Rectal smooth muscle tissue (tissue), 1 donor: ENCODE measurements around the gene NAB2.

Experiments
- H3K27ac ChIP-seq: one replicate; pipeline ENCODE4 v1.7.0; 2013; ENCODE audit warnings: low read depth, low read length, inconsistent platforms
- H3K27me3 ChIP-seq: one replicate; pipeline ENCODE4 v1.7.0; 2013; ENCODE audit warnings: low read length; ENCODE audit not compliant: control insufficient read depth, insufficient read depth
- H3K36me3 ChIP-seq: one replicate; pipeline ENCODE4 v1.7.0; 2013; ENCODE audit warnings: low read length; ENCODE audit not compliant: control insufficient read depth, insufficient read depth
- H3K4me1 ChIP-seq: one replicate; pipeline ENCODE4 v1.7.0; 2013; ENCODE audit warnings: low read length; ENCODE audit not compliant: control insufficient read depth, insufficient read depth
- H3K4me3 ChIP-seq: one replicate; pipeline ENCODE4 v1.7.0; 2013; ENCODE audit warnings: low read length
- H3K9ac ChIP-seq: one replicate; pipeline ENCODE4 v1.7.0; 2013; ENCODE audit warnings: low read length

The NAB2 gene

DNA sequence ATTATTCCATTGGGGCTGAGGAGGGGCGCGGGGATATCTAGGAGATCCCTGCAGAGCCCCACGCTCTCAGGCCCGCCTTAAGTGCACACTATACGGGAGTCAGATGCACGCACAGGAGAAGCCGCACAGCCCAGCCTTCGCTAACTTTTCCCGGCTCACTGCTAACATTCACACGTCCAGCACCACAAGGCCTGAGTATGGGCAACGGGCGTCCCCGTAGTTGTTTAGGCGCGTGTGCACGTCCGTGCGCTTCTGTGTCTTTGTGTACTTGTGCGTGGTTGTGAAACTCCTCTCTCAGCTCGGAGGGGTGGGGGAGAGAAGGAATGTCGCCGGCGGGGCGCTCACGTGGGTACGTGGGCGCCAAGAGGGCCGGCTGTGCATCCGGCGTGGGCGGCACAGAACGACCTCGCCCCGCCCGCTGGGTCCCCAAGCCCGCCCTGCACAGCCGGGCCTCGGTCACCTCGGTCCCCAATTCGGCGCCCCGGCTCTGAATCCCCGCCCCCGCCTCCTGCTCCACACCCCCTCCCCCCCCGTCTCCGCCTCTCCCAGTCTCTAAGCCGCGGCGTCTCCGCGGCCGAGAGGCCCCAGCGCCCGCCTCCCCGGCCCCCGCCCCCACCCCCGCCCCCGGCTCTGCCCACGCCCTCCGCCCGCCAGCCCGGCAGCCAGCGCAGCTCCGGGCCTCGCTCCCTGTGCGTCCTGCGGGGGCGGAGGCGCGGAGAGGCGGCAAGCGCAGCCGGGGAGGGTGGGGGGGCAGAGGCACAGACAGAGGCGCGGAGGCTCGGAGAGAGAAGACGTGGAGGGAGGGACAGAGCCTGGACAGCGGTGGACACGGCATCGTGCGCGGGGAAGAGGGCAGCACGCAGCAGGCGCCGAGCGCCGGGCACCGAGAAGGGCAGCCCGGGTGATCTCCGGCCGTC, at the start of gene NAB2:
NAB2 (plus strand) TSS at position 761 of the 917 bp plus-strand sequence. CDS start 158 bp downstream, outside the sequence.
- peaks cover 39% of the 10 kb centered on the region for H3K4me1 ChIP-seq

DNA sequence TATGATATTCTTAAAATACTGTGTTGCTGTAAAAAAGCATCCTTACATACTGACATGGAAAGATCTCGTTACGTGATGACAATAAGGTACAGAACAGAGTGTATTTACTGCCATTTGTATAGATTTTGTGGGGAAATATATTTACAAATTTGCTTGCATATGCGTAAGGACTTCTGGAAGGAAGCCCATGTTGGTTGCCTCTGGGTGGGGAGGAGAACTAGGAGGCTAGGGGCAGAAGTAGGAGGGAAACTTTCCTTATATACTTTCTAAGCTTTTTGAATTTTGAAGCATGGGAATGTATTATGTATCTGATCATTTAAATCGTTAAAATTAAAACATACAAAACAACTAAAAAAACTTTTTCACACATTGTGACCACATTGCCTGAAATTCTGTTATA, 48.7 kb upstream of the NAB2 start:
- Histone ChIP-seq H3K36me3 (no peaks in the 10 kb centered on the region), H3K27ac (no peak overlapping the region), H3K4me1 (no peaks in the 10 kb centered on the region), H3K27me3 (no peaks in the 10 kb centered on the region), H3K4me3 (no peak overlapping the region), H3K9ac (no peak overlapping the region)

More for the DNA sequence above, at the start of gene NAB2:
- H3K36me3 ChIP-seq = peaks cover 19% of the 10 kb centered on the region
- H3K9ac ChIP-seq = peak within 1 kb of the TSS; percentile 60
- H3K27me3 ChIP-seq = no peaks in the 10 kb centered on the region
- peak within 1 kb of the TSS; percentile 77 for H3K4me3 ChIP-seq
- H3K27ac ChIP-seq = peak within 1 kb of the TSS; percentile 99

DNA sequence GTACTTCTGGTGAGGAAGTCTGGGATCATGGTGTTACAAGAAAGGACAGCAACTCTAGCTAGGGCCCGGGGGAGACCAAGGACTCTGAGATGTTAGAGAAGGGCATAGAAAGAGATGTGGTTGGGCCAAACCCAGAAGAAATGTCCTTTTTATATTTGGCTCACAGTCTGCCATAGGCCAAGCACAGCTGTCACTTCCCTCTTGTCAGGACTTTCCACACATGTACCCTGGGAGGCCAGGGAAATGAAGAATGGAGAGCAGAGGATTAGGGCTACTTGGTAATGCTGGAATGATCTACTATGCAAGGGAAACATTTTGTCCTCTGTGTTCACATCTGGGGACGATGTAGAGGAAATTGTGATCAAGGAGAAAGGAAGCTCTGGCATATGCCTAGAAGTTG, 48.2 kb upstream of the NAB2 start:
- H3K27ac ChIP-seq = no peak overlapping the region
- no peak overlapping the region for H3K9ac ChIP-seq
- H3K27me3 ChIP-seq = no peaks in the 10 kb centered on the region
- no peak overlapping the region for H3K4me3 ChIP-seq
- no peaks in the 10 kb centered on the region for H3K4me1 ChIP-seq
- no peaks in the 10 kb centered on the region for H3K36me3 ChIP-seq

DNA sequence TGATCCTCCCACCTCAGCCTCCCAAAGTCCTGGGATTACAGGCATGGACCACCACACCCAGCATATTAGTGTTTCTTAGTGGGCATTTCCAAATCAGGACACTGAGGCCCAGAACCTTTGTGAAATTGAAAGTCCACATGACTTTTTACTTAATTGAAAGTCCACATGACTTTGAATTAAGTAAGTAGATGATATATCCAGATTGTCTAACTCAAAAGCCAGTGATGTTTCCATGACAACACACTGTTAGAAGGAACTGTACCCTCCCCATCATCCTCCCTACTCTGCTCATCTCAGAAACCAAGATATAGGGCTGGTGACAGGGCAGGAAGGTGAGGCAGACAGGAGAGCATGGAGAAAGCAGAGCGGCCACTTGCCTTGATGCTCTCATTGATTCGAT, 46.2 kb upstream of the NAB2 start:
- no peaks in the 10 kb centered on the region for H3K36me3 ChIP-seq
- no peaks in the 10 kb centered on the region for H3K4me1 ChIP-seq
- no peaks in the 10 kb centered on the region for H3K27me3 ChIP-seq
- no peak overlapping the region for H3K9ac ChIP-seq
- no peak overlapping the region for H3K4me3 ChIP-seq
- H3K27ac ChIP-seq = no peak overlapping the region

GRCh38 chr12:57044468-57044867, 44.4 kb upstream of the NAB2 start:
- Histone ChIP-seq H3K27me3 (no peaks in the 10 kb centered on the region), H3K36me3 (no peaks in the 10 kb centered on the region), H3K27ac (no peak overlapping the region), H3K4me1 (no peaks in the 10 kb centered on the region), H3K4me3 (no peak overlapping the region), H3K9ac (no peak overlapping the region)

GRCh38 chr12:57044889-57045288, 44.0 kb upstream of the NAB2 start:
- Histone ChIP-seq H3K4me1 (no peaks in the 10 kb centered on the region), H3K27ac (no peak overlapping the region), H3K36me3 (no peaks in the 10 kb centered on the region), H3K4me3 (no peak overlapping the region), H3K9ac (no peak overlapping the region), H3K27me3 (no peaks in the 10 kb centered on the region)

- no peaks in the 10 kb centered on the region for H3K4me1 ChIP-seq
- H3K36me3 ChIP-seq = no peaks in the 10 kb centered on the region
- no peak overlapping the region for H3K27ac ChIP-seq
- H3K27me3 ChIP-seq = no peaks in the 10 kb centered on the region
- no peak overlapping the region for H3K4me3 ChIP-seq
- no peak overlapping the region for H3K9ac ChIP-seq
Measured at GRCh38 chr12:57046086-57046791, 42.7 kb upstream of the NAB2 start.

- Histone ChIP-seq H3K9ac (no peak overlapping the region), H3K27ac (no peak overlapping the region), H3K36me3 (no peaks in the 10 kb centered on the region), H3K4me3 (no peak overlapping the region), H3K4me1 (no peaks in the 10 kb centered on the region), H3K27me3 (no peaks in the 10 kb centered on the region)
Measured at GRCh38 chr12:57046947-57047890, 41.7 kb upstream of the NAB2 start.

DNA sequence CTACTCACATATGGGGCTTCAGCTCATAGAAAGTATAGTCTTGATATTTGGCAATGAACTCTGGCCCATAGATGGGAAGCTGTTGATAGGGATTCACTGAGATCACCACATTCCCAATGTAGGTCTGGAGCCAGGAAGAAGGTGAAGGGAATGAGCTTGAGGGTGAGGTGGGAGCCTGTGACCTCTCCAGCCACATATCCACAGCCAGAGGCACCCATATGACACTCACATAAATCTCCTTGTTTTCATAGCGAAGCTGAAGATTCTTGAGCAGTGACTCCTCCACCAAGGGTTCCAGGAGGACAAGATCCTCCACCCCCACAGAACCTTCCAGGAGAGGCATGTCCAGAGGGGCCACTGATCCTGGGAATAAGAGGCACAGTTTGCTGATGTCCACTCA, 40.9 kb upstream of the NAB2 start:
- Histone ChIP-seq H3K9ac (no peak overlapping the region), H3K27ac (no peak overlapping the region), H3K4me1 (no peaks in the 10 kb centered on the region), H3K36me3 (no peaks in the 10 kb centered on the region), H3K4me3 (peak overlapping the region; percentile 56), H3K27me3 (no peaks in the 10 kb centered on the region)

- Histone ChIP-seq H3K36me3 (no peaks in the 10 kb centered on the region), H3K4me1 (no peaks in the 10 kb centered on the region), H3K27ac (no peak overlapping the region), H3K4me3 (peak overlapping the region; percentile 56), H3K27me3 (no peaks in the 10 kb centered on the region), H3K9ac (no peak overlapping the region)
Measured at GRCh38 chr12:57048423-57049118, 40.3 kb upstream of the NAB2 start.

DNA sequence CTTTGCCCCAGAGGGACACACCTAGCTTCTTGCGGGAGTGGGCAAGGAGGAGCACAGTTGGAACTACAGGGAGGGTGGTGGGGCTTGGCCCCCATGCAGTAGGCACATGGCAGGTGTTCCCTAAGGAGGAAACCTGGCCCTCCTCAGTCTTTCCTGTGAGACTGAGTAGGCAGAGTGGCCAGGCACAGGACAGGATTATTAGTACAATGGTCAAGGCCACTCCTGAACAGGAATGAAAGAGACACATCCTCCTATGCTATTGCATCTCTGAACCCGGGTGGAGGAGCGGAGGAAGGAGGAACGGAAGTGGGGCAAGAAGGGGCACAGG, 39.8 kb upstream of the NAB2 start:
- H3K4me1 ChIP-seq = no peaks in the 10 kb centered on the region
- H3K9ac ChIP-seq = no peak overlapping the region
- no peak overlapping the region for H3K27ac ChIP-seq
- peak overlapping the region; percentile 56 for H3K4me3 ChIP-seq
- H3K27me3 ChIP-seq = no peaks in the 10 kb centered on the region
- H3K36me3 ChIP-seq = no peaks in the 10 kb centered on the region
